GM18502 (cell line): Measurements from ENCODE around the gene ASTL.

Source experiments
- ATAC-seq: cut with Tn5 transposase; IDR thresholded peaks from one replicate; pipeline ENCODE4 v1.9.1; 2021; ENCODE audit warnings: mild to moderate bottlenecking; ENCODE audit not compliant: unreplicated experiment, poor library complexity

The ASTL gene

GRCh38 chr2:96138179-96139145, at the start of gene ASTL:
ASTL (minus strand) TSS chr2:96138502; CDS start chr2:96138436, 66 bp downstream.
- ATAC-seq, result no peak

DNA sequence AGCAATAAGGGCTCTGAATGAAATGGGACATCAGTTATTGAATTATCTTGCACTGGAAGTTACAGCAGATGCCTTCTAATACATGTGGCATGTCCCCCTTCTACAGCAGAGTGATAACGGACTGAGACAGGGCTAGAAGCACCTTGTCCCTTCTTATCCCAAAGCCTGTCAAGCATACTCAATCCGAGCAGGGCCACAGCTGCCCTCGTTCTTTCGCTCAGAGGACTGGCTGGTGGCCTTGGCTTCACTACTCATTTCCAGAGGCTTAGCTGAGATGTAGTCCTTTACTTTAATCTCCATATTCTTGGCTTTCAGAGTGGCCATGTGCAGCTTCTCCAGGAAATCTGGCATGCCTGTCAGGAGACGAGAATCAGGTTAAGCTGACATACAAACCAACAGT, 48.3 kb upstream of the ASTL start:
- ATAC-seq, result no peak

DNA sequence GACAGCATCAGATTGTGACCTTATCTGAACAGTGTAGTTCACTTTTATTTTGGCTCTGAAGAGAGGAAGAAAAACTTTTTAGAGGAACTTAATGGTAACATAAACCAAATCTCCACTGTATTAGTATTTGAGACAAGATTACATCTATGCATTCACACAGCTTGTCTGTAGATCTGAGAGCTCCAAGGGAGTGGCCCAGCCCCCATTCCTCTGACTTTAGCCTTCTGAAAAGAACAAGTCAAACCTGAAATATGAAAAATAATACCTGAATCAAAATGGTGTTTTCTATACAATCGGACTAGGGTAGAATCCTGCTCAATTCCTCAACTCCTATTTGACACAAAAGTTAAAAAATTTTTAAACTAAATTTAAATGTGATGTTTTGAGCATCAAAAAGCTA, 47.2 kb upstream of the ASTL start:
- no peak for ATAC-seq

- ATAC-seq, result no peak
Measured at GRCh38 chr2:96184989-96185388, 46.7 kb upstream of the ASTL start.

GRCh38 chr2:96184188-96184587, 45.9 kb upstream of the ASTL start:
- no peak for ATAC-seq

DNA sequence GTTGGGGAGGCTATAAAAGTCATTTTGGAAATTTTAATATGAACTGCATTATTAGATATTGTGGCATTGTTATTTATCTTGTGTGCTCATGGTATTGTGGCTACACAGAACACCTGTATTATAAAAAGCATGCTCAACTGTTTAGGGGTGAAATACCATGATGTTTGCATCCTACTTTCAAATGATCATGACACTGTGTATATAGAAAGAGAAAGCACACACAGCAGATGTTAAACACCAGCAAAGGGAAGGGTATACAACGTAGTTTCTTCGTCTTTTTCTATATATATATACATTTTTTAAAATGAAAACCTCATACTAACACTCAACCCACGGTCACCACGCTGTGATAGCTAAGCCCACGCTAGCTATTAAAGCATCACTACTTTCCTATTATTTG, 43.2 kb upstream of the ASTL start:
- no peak for ATAC-seq

- ATAC-seq, result no peak
Measured at GRCh38 chr2:96180521-96180920, 42.2 kb upstream of the ASTL start.

DNA sequence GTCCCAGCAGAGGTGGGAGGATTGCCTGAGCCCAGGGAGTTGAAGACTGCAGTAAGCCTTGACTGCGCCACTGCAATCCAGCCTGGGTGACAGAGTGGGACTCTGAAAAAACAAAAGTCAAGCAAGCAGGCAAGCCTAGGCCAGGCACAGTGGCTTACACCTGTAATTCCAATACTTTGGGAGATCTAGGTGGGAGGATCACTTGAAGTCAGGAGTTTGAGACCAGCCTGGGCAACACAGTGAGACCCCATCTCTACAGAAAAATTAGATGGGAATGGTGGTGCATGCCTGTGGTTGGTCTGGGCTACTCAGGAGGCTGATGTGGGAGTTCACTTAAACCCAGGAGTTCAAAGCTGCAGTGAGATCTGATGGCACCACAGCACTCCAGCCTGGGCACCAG, 41.7 kb upstream of the ASTL start:
- ATAC-seq, result no peak

DNA sequence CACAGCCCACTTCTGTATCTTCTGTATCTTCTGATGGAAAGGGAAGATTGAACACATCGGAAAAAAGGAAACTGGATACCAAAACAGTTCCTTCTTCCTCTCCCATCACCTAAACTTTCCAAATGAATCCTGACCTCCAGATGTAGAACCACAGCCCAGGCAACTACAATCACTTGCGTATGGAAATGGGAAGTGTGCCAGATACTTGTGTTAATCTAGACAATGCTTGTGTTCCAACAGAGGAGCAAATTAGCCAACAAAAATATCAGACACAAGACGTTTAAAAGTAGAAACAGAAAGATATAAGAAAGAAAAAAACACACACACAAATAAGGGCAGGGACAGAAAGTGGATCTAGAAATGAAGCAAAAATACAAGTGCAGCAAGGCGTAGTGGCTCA, 38.4 kb upstream of the ASTL start:
- ATAC-seq, result no peak

GRCh38 chr2:96175951-96176350, 37.6 kb upstream of the ASTL start:
- ATAC-seq, result no peak

GRCh38 chr2:96174251-96175144, 36.2 kb upstream of the ASTL start:
- peak; percentile 75 for ATAC-seq

GRCh38 chr2:96171831-96172230, 33.5 kb upstream of the ASTL start:
- no peak for ATAC-seq

GRCh38 chr2:96170626-96171025, 32.3 kb upstream of the ASTL start:
- no peak for ATAC-seq

DNA sequence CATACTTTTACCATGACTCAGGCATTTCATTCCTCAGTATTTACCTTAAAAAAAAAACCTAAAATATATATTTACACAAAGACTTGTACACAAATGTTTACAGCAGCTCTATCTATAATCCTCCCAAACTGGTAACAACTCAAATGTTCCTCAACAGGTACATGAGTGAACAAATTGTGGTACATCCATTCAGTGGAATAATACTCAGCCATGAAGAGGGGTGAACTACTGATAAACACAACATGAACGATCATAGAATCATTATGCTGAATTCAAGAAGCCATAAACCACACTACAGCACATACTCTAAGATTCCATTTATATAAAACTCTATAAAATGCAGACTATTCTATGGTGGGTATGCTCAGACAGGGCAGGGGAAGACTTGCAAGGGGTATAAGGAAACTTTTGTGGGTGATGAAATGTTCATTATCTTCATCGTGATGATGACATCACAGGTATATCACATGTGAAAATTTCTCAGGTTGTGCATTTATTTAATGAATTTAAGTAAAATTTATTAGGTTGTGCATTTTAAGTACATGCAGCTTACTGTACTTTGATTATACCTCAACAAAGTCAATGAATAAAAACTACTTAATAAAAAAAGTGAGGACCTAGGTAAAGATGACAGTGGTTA, 31.7 kb upstream of the ASTL start:
- no peak for ATAC-seq

DNA sequence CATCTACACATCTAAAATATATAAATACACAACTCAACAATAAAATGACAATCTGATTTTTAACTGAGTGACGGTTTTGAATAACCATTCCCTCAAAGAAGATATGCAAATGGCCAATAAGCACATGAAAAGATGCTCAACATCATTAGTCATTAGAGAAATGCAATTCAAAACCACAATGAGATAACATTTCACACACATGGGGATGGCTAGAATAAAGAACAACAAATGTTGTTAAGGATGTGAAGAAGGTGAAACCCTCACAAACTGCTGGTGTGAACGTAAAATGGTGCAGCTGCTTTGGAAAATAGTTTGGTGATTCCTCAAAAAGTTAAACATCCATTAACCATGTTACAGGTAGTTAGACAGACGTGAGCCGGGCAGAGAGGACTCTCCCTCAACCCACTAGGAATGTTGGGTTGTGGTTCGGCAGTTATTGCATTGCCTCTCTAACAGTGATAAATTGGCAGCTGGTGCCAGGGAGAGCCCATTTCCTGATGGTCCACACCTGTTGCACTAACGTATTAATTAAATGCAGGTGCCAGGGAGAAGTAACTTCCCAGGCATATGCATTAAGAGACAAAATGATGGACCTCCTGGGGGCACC, 29.2 kb upstream of the ASTL start:
- no peak for ATAC-seq

GRCh38 chr2:96164459-96165184, 26.3 kb upstream of the ASTL start:
- peak; percentile 80 for ATAC-seq

DNA sequence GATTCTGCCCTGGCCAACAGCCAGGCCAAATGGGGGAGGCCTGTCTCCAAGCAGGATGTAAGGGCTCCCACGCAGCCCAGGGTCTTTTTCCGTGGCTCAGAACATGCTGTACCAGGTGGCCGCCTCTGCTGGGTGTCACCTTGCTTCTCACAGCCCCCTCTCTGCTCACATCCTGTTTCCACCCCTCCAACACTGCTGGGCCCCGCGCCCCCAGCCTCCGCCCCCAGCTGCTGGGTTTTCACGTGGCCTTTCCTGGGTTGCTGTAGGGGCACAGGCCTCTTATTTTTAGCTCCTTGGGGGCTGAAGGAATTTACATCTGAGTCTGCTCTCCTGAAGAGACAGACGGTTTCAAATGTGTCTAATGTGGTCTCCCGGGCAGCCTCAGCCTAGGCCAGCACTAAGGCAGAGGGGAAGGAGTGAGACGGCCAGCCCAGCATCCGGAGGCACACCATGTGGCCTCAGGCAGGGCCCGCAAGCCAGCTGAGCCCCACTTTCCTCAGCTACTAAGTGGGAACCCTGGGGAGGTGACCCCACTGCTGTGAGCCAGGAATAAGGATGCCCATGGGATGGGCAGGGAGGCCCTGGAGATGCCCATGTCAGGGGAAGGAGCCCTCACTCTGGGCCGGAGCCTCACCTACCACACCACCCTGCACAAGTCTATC, 25.6 kb upstream of the ASTL start:
- peak; percentile 67 for ATAC-seq

GRCh38 chr2:96163415-96163767, 25.1 kb upstream of the ASTL start:
- peak; percentile 4 for ATAC-seq

DNA sequence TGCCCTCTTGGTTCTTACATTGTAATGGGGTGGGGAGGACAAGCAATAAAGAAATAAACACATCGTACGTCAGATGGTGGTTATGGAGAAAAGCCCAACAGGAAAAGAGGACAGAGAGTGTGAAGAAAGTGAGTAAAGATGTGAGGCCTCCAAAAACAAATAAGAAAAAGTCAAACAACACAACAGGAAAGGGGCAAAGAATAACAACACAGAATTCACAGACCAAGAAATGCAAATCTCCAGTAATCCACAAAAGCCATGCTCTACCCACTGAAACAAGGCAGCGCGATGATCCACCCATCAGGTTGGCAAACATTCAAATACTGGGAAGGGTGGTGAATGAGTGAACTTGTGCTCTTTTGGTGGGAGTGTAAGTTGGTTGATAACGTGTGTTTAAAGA, 23.6 kb upstream of the ASTL start:
- ATAC-seq, result no peak
